HCEC 1CT (cell line): ENCODE measurements around the gene CYP4F22.
A peak's percentile ranks its signal among the peaks of the same experiment; 100 is the strongest.

Experiments used
- DNase-seq: peaks from one replicate; pipeline ENCODE4 v3.0.0-alpha.2; 2017

The CYP4F22 gene

GRCh38 chr19:15538774-15539173 lies 30.4 kb downstream of the CYP4F22 start:
- DNase-seq, result no peak

GRCh38 chr19:15539638-15540037 lies 31.3 kb downstream of the CYP4F22 start:
- DNase-seq, result no peak

- DNase-seq, result no peak
These were observed 32.1 kb downstream of the CYP4F22 start for GRCh38 chr19:15540435-15540834.

GRCh38 chr19:15544283-15544682 lies 36.0 kb downstream of the CYP4F22 start:
- DNase-seq, result no peak

GRCh38 chr19:15544970-15545369 lies 36.6 kb downstream of the CYP4F22 start:
- no peak for DNase-seq

- DNase-seq, result no peak
These were observed 40.3 kb downstream of the CYP4F22 start for GRCh38 chr19:15548648-15549047.

GRCh38 chr19:15549581-15549980 lies 41.3 kb downstream of the CYP4F22 start:
- no peak for DNase-seq

- no peak for DNase-seq
These were observed 41.9 kb downstream of the CYP4F22 start for GRCh38 chr19:15550273-15550672.

GRCh38 chr19:15550929-15551292 lies 42.6 kb downstream of the CYP4F22 start:
- no peak for DNase-seq

GRCh38 chr19:15551293-15552004 lies 43.1 kb downstream of the CYP4F22 start:
- no peak for DNase-seq

GRCh38 chr19:15555021-15555420 lies 46.7 kb downstream of the CYP4F22 start:
- no peak for DNase-seq

- peak; percentile 84 for DNase-seq
These were observed 47.7 kb downstream of the CYP4F22 start for GRCh38 chr19:15555759-15556633.

GRCh38 chr19:15556634-15557181 lies 48.4 kb downstream of the CYP4F22 start:
- DNase-seq, result no peak

- no peak for DNase-seq
These were observed 48.9 kb downstream of the CYP4F22 start for GRCh38 chr19:15557223-15557622.

- DNase-seq, result no peak
These were observed 53.8 kb downstream of the CYP4F22 start for GRCh38 chr19:15562145-15562544.

GRCh38 chr19:15562861-15563260 lies 54.5 kb downstream of the CYP4F22 start:
- peak; percentile 47 for DNase-seq

GRCh38 chr19:15563325-15563794 lies 55.0 kb downstream of the CYP4F22 start:
- DNase-seq, result no peak

GRCh38 chr19:15563931-15564330 lies 55.6 kb downstream of the CYP4F22 start:
- no peak for DNase-seq

- no peak for DNase-seq
These were observed 56.3 kb downstream of the CYP4F22 start for GRCh38 chr19:15564534-15565168.

GRCh38 chr19:15570420-15570819 lies 62.1 kb downstream of the CYP4F22 start:
- DNase-seq, result no peak

GRCh38 chr19:15575406-15575805 lies 67.1 kb downstream of the CYP4F22 start:
- no peak for DNase-seq

- no peak for DNase-seq
These were observed 68.3 kb downstream of the CYP4F22 start for GRCh38 chr19:15576526-15577156.
